ENCODE measurements around the gene RAB15. TPM values are rescaled to one million over a fixed set of nuclear protein-coding genes. Genes with fewer than 3 reads are reported as not detected.

Gene RAB15
- total RNA-seq = 1 to 10 TPM; 3.2 to 7.8 TPM

DNA sequence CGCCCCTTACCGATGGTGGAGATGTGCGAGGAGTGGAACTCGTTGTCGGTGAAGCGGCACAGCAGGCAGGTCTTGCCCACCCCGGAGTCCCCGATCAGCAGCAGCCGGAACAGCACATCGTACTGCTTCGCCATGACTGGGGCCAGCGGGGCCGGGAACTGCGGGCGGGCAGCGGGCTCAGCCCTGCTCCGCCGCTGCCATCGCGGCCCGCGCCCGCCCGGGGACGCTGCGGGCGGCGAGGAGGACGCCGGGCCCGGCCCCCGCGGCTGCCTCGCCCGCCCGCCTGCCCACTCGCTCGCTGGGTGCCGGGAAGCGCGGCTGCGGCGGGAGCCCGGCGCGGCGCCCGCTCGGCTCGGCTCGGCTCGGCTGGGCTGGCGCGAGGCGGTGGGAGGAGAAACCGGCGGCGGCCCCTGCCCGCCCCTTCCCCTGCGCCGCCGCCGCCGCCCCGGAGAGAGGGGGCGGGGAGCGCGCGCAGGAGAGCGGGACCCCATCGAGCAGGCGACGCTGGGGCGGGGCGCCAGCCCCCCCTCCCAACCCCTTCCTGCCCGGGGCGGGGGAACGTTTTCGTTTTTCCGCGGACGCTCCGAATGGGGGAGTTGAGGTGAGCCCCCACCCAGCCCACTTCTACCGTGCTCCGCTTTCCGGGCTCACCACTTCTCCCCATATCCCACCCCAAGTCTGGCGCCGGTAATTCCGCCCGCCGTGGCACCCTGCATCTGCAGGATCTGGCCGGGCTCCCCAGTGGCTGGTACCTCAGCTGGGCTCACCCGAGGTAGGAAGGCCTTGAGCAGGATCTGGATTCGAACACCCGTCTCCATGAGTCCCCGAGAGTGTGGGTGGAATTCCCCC lies at the start of gene RAB15:
Gene RAB15, minus strand, starts transcription at position 394 of the 849 bp plus-strand sequence. Its CDS starts 260 bp downstream, at position 134.
- H3K27ac ChIP-seq = no peak within 1 kb of the TSS
- peak within 1 kb of the TSS; percentile 90 for H3K4me3 ChIP-seq
- H3K9me3 ChIP-seq = no peaks in the 10 kb centered on the region
- TF ChIP-seq, protein P1, sequence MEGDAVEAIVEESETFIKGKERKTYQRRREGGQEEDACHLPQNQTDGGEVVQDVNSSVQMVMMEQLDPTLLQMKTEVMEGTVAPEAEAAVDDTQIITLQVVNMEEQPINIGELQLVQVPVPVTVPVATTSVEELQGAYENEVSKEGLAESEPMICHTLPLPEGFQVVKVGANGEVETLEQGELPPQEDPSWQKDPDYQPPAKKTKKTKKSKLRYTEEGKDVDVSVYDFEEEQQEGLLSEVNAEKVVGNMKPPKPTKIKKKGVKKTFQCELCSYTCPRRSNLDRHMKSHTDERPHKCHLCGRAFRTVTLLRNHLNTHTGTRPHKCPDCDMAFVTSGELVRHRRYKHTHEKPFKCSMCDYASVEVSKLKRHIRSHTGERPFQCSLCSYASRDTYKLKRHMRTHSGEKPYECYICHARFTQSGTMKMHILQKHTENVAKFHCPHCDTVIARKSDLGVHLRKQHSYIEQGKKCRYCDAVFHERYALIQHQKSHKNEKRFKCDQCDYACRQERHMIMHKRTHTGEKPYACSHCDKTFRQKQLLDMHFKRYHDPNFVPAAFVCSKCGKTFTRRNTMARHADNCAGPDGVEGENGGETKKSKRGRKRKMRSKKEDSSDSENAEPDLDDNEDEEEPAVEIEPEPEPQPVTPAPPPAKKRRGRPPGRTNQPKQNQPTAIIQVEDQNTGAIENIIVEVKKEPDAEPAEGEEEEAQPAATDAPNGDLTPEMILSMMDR (IDR thresholded peaks at IDR 0.05) = no peak
- ATAC-seq (ENCODE audit: insufficient number of reproducible peaks, low FRiP score, low read depth) (peak; percentile 15), DNase-seq (ENCODE audit: low spot score) (no peak)
- no peaks in the 10 kb centered on the region for H3K36me3 ChIP-seq
- peaks cover 6 to 17% of the 10 kb centered on the region in 2 donors for H3K4me1 ChIP-seq (ENCODE audit: control insufficient read depth in 1 of 2, low read depth in 2 of 2)
- H3K27me3 ChIP-seq (replicated peaks; ENCODE audit: insufficient read depth) = no peaks in the 10 kb centered on the region

DNA sequence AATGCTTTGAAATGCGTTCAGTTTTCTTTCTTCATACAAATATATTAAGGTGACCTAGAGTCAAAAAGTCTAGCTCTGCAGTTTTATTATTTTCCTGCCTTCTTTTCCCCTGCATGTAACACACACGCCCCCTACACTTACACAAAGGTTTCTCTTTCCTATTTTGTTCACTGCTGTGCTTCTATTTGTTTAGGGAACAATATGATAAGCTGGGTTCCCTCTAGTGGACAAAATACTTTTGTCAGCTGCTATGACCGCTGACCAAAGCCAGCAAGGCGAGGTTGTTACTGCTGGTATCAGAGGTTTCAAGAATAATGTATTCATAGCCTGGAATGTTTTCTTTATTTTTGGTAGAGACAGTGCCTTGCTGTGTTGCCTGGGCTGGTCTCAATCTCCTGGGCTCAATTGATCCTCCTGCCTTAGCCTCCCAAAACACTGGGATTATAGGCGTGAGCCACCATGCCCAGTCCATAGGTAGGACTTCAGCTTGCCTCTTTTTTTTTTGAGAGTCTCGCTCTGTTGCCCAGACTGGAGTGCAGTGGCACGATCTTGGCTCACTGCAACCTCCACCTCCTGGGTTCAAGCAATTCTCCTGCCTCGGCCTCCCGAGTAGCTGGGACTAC lies 47.9 kb upstream of the RAB15 start:
- peaks cover 8% of the 10 kb centered on the region for H3K36me3 ChIP-seq
- H3K4me1 ChIP-seq (ENCODE audit: control insufficient read depth in 1 of 2, low read depth in 2 of 2) = peaks cover 5% of the 10 kb centered on the region in 2 donors
- no peaks in the 10 kb centered on the region for H3K27me3 ChIP-seq (replicated peaks; ENCODE audit: insufficient read depth)
- DNase-seq (ENCODE audit: low spot score) (no peak), ATAC-seq (ENCODE audit: insufficient number of reproducible peaks, low FRiP score, low read depth) (peak; percentile 79)
- H3K27ac ChIP-seq = no peak overlapping the region
- no peak overlapping the region for H3K4me3 ChIP-seq
- no peaks in the 10 kb centered on the region for H3K9me3 ChIP-seq
- TF ChIP-seq, protein P1 (IDR thresholded peaks at IDR 0.05) = peak; percentile 56

DNA sequence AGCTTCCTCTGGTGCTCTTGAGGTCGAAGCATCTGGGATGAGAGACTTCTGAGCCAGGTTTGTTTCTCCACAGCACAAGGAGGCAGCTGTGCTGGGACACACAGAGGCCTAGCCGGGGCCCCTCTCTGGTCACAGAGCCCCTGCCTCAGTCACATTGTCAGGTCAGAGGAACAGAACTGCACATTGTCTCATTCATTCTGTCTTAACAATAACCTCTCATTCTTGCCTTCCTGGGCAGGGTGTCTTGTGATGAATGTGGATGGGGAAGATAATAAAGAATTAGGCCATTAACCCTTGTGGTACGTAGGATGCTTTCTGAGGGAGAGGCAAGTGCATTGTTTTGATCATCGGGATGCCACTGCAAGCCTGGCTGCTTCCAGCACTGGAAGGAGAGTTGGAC lies 44.3 kb upstream of the RAB15 start:
- TF ChIP-seq, protein P1 (IDR thresholded peaks at IDR 0.05) = no peak
- peaks cover 5% of the 10 kb centered on the region in 2 donors for H3K4me1 ChIP-seq (ENCODE audit: control insufficient read depth in 1 of 2, low read depth in 2 of 2)
- ATAC-seq (ENCODE audit: insufficient number of reproducible peaks, low FRiP score, low read depth) (no peak), DNase-seq (ENCODE audit: low spot score) (no peak)
- no peaks in the 10 kb centered on the region for H3K27me3 ChIP-seq (replicated peaks; ENCODE audit: insufficient read depth)
- peaks cover 16% of the 10 kb centered on the region for H3K36me3 ChIP-seq
- H3K9me3 ChIP-seq = no peaks in the 10 kb centered on the region
- no peak overlapping the region for H3K4me3 ChIP-seq
- H3K27ac ChIP-seq = no peak overlapping the region

DNA sequence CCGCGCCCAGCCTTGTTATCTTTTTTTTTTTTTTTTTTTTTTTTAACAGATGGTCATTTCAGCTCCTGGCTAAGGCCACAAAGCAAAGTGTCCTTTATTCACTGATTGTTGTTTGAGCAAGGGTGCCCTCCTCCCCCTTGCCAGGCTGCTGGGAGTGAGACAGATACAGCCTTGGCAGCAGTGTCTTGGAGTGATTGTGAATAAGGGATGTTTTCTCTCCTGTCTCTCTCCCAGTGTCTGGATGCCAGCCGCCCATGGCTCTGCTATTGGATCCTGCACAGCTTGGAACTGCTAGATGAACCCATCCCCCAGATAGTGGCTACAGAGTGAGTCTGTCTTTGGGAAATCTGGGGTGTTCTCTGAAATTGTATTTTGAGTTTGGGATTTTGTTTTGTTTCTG lies 43.3 kb upstream of the RAB15 start:
- DNase-seq (ENCODE audit: low spot score) (no peak), ATAC-seq (ENCODE audit: insufficient number of reproducible peaks, low FRiP score, low read depth) (no peak)
- H3K4me1 ChIP-seq (ENCODE audit: control insufficient read depth in 1 of 2, low read depth in 2 of 2) = peaks cover 5% of the 10 kb centered on the region in 2 donors
- no peaks in the 10 kb centered on the region for H3K9me3 ChIP-seq
- H3K4me3 ChIP-seq = no peak overlapping the region
- H3K27me3 ChIP-seq (replicated peaks; ENCODE audit: insufficient read depth) = no peaks in the 10 kb centered on the region
- H3K27ac ChIP-seq = no peak overlapping the region
- TF ChIP-seq, protein P1 (IDR thresholded peaks at IDR 0.05) = no peak
- H3K36me3 ChIP-seq = peaks cover 16% of the 10 kb centered on the region

DNA sequence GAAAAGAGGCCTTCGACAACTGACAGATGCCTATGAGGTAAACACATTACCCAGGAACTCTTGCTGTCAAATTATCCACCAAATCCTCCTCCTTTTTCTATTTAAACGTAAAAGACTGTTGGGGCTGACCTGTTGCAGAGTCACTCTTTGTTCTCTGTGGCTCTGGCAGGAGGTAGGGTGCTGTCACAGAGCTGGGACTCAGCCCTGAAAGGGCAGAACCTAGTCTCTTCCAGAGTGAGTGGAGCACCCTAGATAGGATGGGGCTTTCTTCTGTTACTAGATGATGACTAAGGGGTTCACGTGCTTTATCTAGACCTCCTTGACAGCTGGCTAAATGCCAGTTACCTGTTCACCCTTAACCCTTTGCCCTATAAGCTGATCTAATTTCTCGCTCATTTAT lies 40.2 kb upstream of the RAB15 start:
- Histone ChIP-seq H3K36me3 (peaks cover 16% of the 10 kb centered on the region), H3K27me3 (replicated peaks; ENCODE audit: insufficient read depth) (no peaks in the 10 kb centered on the region), H3K4me3 (no peak overlapping the region), H3K27ac (no peak overlapping the region), H3K4me1 (ENCODE audit: control insufficient read depth in 1 of 2, low read depth in 2 of 2) (no peaks in the 10 kb centered on the region), H3K9me3 (no peaks in the 10 kb centered on the region)
- ATAC-seq (ENCODE audit: insufficient number of reproducible peaks, low FRiP score, low read depth) (no peak), DNase-seq (ENCODE audit: low spot score) (no peak)
- TF ChIP-seq, protein P1 (IDR thresholded peaks at IDR 0.05) = no peak

Data from thoracic aorta (tissue), 2 donors.